NT2/D1 (cell line): ENCODE results near the gene REPS1.

ENCODE experiments used
- SUZ12 ChIP-seq: IDR thresholded peaks from 2 replicates; pipeline ENCODE4 v1.6.1; 2011; ENCODE audit not compliant: insufficient read length, insufficient read depth; ENCODE audit errors: extremely low read depth
- YY1 ChIP-seq: IDR thresholded peaks from 2 replicates; pipeline ENCODE4 v1.6.1; 2011; ENCODE audit not compliant: insufficient read length, insufficient read depth
- ZNF274 ChIP-seq: IDR thresholded peaks from 2 replicates; pipeline ENCODE4 v1.6.1; 2011; ENCODE audit warnings: mild to moderate bottlenecking, low read depth, low read length

GRCh38 chr6:138925806-138926205 is 62.2 kb downstream of the REPS1 start:
- no peak for TF ChIP-seq ZNF274
- TF ChIP-seq SUZ12, result no peak
- no peak for TF ChIP-seq YY1
